Ovary (tissue), 3 donors: ENCODE results near the gene CCL5.

ENCODE experiments used
- CTCF ChIP-seq, 3 donors: fragments of 450-650 bp in 2 of 3; fragments of 200-600 bp in 1 of 3; IDR thresholded peaks; one replicate each; pipeline versions ENCODE4 v1.5.1 to v1.8.0; 2016 to 2022; ENCODE audit warnings: antibody characterized with exemption in 3 of 3, mild to moderate bottlenecking in 1 of 3
- EP300 ChIP-seq: sonication (generic); formaldehyde crosslinking; IDR thresholded peaks from one replicate; pipeline ENCODE4 v1.6.1; 2017; ENCODE audit warnings: antibody characterized with exemption
- POLR2A ChIP-seq: fragments of 450-650 bp; IDR thresholded peaks from one replicate; pipeline ENCODE4 v1.6.1; 2017; ENCODE audit warnings: antibody characterized with exemption, mild to moderate bottlenecking, moderate library complexity
- donor health status: DM: no; HTN: no; CAD: no.

- no peak for TF ChIP-seq POLR2A
- TF ChIP-seq CTCF (IDR thresholded peaks at IDR 0.05), result no peak
- no peak for TF ChIP-seq EP300
These were observed 18.3 kb upstream of the CCL5 start for GRCh38 chr17:35898283-35899070.
